Mammary epithelial cell (primary cell): ENCODE results near the gene SLC25A25.

Source experiments
- EZH2 ChIP-seq: IDR thresholded peaks from 2 replicates; pipeline ENCODE4 v1.6.1; 2012; ENCODE audit warnings: low read length, inconsistent platforms, borderline replicate concordance
- TF ChIP-seq, protein P1 (sequence below), 2 donors: IDR thresholded peaks in 1 of 2; conservative IDR thresholded peaks in 1 of 2; 2 replicates each; pipeline ENCODE4 v1.5.1; 2011 to 2012; ENCODE audit warnings: inconsistent platforms in 2 of 2, low read length in 2 of 2, mild to moderate bottlenecking in 2 of 2, control low read depth in 1 of 2, low read depth in 1 of 2; ENCODE audit not compliant: insufficient read depth in 1 of 2; ENCODE audit errors: extremely low read depth in 1 of 2

DNA sequence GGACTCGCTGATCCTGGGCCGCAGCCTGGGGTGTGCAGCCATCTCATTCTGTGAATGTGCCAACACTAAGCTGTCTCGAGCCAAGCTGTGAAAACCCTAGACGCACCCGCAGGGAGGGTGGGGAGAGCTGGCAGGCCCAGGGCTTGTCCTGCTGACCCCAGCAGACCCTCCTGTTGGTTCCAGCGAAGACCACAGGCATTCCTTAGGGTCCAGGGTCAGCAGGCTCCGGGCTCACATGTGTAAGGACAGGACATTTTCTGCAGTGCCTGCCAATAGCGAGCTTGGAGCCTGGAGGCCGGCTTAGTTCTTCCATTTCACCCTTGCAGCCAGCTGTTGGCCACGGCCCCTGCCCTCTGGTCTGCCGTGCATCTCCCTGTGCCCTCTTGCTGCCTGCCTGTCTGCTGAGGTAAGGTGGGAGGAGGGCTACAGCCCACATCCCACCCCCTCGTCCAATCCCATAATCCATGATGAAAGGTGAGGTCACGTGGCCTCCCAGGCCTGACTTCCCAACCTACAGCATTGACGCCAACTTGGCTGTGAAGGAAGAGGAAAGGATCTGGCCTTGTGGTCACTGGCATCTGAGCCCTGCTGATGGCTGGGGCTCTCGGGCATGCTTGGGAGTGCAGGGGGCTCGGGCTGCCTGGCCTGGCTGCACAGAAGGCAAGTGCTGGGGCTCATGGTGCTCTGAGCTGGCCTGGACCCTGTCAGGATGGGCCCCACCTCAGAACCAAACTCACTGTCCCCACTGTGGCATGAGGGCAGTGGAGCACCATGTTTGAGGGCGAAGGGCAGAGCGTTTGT, 39.6 kb downstream of the SLC25A25 start:
- TF ChIP-seq, protein P1, sequence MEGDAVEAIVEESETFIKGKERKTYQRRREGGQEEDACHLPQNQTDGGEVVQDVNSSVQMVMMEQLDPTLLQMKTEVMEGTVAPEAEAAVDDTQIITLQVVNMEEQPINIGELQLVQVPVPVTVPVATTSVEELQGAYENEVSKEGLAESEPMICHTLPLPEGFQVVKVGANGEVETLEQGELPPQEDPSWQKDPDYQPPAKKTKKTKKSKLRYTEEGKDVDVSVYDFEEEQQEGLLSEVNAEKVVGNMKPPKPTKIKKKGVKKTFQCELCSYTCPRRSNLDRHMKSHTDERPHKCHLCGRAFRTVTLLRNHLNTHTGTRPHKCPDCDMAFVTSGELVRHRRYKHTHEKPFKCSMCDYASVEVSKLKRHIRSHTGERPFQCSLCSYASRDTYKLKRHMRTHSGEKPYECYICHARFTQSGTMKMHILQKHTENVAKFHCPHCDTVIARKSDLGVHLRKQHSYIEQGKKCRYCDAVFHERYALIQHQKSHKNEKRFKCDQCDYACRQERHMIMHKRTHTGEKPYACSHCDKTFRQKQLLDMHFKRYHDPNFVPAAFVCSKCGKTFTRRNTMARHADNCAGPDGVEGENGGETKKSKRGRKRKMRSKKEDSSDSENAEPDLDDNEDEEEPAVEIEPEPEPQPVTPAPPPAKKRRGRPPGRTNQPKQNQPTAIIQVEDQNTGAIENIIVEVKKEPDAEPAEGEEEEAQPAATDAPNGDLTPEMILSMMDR (conservative IDR thresholded peaks at IDR 0.05 in 1 of 2, IDR thresholded peaks at IDR 0.05 in 1 of 2; ENCODE audit: extremely low read depth in 1 of 2, insufficient read depth in 1 of 2, low read depth in 1 of 2, low read length in 2 of 2), result no peak
- TF ChIP-seq EZH2, result no peak
